HG03139 (cell line): ENCODE data around the gene OR9G4.

ENCODE experiments used
- ATAC-seq: cut with Tn5 transposase; IDR thresholded peaks from one replicate; pipeline ENCODE4 v1.9.1; 2021; ENCODE audit not compliant: unreplicated experiment

OR9G4 gene

GRCh38 chr11:56748597-56748996 lies at the start of gene OR9G4:
Gene OR9G4 (minus strand): TSS chr11:56748697. CDS start chr11:56743766, 4,931 bp downstream.
- no peak for ATAC-seq

GRCh38 chr11:56783448-56784041 lies 35.0 kb upstream of the OR9G4 start:
- no peak for ATAC-seq

- ATAC-seq = no peak
Observed at GRCh38 chr11:56782167-56782847, 33.8 kb upstream of the OR9G4 start.

- no peak for ATAC-seq
Observed at GRCh38 chr11:56776809-56777208, 28.3 kb upstream of the OR9G4 start.

- no peak for ATAC-seq
Observed at GRCh38 chr11:56764976-56765375, 16.5 kb upstream of the OR9G4 start.

GRCh38 chr11:56751480-56751879 lies 3.0 kb upstream of the OR9G4 start:
- no peak for ATAC-seq

- ATAC-seq = no peak
Observed at GRCh38 chr11:56750190-56750589, 1.7 kb upstream of the OR9G4 start.

- ATAC-seq = no peak
Observed at GRCh38 chr11:56740886-56741285, 7.6 kb downstream of the OR9G4 start.

- ATAC-seq = no peak
Observed at GRCh38 chr11:56740107-56740506, 8.4 kb downstream of the OR9G4 start.

- ATAC-seq = no peak
Observed at GRCh38 chr11:56720513-56720912, 28.0 kb downstream of the OR9G4 start.

- ATAC-seq = no peak
Observed at GRCh38 chr11:56716379-56716854, 32.1 kb downstream of the OR9G4 start.

GRCh38 chr11:56714206-56714605 lies 34.3 kb downstream of the OR9G4 start:
- ATAC-seq = no peak

- ATAC-seq = no peak
Observed at GRCh38 chr11:56706486-56706885, 42.0 kb downstream of the OR9G4 start.

- ATAC-seq = no peak
Observed at GRCh38 chr11:56705784-56706396, 42.6 kb downstream of the OR9G4 start.

- ATAC-seq = no peak
Observed at GRCh38 chr11:56700914-56701485, 47.5 kb downstream of the OR9G4 start.

- no peak for ATAC-seq
Observed at GRCh38 chr11:56700242-56700913, 48.1 kb downstream of the OR9G4 start.

GRCh38 chr11:56698795-56699194 lies 49.7 kb downstream of the OR9G4 start, which contains the start of gene OR9G1:
Gene OR9G1 (plus strand): TSS chr11:56699095. CDS start chr11:56700388, 1,293 bp downstream.
- ATAC-seq = no peak

GRCh38 chr11:56693428-56693827 lies 55.1 kb downstream of the OR9G4 start:
- no peak for ATAC-seq
